Fibroblast of the conjunctiva (primary cell): Measurements from ENCODE around the gene SREBF2.
"Not testable (repeated sequence)": the region's sequence is repeated elsewhere in the genome, so short reads cannot be mapped to it uniquely, and the experiment has no call there.

Experiments
- DNase-seq: peaks from one replicate; pipeline ENCODE4 v3.0.0-alpha.2; 2010; ENCODE audit warnings: low read depth

The SREBF2 gene

GRCh38 chr22:41821471-41822316, 11.2 kb upstream of the SREBF2 start:
- DNase-seq, result no peak

DNA sequence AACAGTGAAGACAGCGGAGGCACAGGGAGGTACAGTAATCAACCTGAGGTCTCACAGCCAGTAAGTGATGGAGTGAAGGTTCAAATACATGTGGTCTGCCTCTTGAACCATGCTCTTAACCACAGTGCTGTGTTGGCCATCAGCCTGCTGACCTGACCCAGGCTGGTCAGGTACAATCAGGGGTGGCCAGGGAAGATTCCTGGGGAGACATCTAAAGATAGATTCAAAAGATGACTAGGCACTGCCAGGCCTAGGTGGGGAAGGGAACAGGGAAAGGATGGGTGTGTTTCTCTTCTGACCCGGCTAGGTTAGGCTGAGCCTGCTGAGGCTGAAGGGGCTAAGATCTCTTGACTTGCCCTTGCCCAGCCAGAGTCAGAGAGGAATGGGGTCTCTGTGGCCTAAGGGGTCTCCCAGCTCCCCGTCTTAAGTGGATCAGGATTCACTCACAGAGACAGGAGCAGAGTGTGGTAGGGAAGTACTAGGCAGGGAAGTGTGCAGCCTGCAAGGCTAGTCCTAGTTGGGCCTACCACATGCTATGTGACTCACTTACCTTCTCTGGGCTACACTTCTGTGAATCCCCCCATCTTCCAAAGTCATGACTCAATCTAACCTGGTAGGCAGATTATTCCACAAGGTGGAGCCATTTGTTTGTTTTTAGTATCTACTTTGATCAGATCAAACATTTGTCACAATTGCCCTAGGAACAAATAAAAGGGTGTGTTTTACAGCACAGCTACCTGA, 10.4 kb upstream of the SREBF2 start:
- DNase-seq, result peak; percentile 33

DNA sequence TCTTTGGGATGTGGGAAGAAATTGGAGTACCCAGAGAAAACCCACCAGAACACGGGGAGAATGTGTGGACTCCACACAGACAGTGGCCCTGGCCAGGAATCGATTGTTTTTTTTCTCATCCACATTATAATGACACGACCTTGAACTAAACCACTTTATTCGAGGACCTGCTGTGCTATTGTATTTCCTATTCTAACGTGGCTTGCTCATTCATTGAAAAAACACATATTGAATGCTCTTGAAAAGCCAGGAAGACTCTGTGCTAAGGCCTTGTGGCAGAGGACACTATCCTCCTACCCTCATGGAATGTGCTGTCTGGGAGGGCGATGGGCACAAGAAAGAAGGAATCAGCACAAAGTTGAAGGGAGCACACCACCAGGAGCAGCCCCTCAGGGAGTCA, 9.1 kb upstream of the SREBF2 start:
- DNase-seq, result no peak

GRCh38 chr22:41825376-41825775, 7.5 kb upstream of the SREBF2 start:
- no peak for DNase-seq

- DNase-seq, result no peak
These were observed 6.9 kb upstream of the SREBF2 start for GRCh38 chr22:41826021-41826420.

DNA sequence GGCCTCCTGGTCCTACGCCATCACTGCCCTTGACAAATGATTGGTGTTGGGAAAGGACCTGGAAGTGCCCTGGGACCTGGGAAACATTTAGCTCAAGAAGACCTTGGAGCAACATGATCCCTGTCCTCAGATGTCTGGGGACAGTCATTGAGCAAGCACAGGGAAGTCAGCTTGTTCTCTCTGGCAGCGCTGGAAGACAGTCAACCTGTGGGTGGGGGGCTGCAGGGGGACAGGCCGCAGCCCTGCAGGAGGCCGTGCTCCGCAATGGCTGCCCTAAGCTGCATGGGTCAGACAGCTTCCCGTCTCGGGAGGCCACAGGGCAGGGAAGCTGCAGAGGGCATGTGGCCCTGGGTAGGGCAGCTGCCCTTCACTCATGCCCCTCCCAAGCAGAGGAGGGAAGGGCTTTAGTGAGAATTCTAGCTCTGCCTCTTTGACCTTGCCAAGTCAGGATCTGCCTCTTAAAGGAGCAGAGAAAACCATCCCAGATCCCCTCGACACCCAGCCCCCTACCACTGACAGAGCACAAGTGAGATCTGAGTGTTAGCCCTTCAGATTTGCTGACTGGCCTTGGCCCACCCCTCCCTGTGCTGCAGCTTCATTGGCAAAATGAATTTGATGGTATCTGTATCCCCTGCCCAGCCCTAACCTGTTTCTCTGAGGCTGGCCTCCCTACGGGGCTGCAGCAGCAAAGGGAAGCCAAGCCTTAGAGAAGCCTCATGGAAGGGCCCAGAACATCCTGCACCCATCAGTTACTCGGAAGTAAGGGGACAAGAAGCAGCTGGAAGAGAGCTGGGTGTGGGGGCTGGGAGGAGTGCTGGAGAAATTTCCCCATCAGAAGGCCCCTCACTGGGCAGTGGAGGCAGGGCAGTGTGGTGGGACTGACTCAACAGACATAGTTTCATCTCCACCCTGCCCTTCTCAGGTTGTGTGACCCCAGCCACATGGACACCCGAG, 6.2 kb upstream of the SREBF2 start:
- no peak for DNase-seq

DNA sequence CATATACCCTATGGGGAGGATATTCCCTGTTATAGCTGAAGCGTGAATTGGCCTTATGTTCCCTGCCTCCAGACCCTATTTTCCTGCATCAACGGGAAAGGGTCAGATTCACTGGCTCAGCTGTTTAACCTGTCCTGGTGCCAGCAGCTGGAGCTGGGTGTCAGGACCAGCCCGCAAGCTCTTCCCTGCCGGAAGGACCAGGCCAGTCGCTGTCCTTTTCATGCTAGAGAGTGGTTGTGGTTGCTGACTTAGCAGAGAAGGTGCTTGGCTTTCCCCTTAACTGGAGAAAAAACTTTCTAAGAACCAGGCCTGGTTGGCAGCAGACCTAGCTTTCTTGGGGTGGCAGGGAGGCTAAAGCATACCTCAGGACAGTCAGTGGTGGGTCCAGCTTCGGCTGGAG, 5.2 kb upstream of the SREBF2 start:
- no peak for DNase-seq

GRCh38 chr22:41828516-41828915, 4.4 kb upstream of the SREBF2 start:
- no peak for DNase-seq

GRCh38 chr22:41830174-41830573, 2.7 kb upstream of the SREBF2 start:
- DNase-seq, result no peak

GRCh38 chr22:41831383-41831782, 1.5 kb upstream of the SREBF2 start:
- no peak for DNase-seq

GRCh38 chr22:41831828-41832552, 915 bp upstream of the SREBF2 start:
- no peak for DNase-seq

DNA sequence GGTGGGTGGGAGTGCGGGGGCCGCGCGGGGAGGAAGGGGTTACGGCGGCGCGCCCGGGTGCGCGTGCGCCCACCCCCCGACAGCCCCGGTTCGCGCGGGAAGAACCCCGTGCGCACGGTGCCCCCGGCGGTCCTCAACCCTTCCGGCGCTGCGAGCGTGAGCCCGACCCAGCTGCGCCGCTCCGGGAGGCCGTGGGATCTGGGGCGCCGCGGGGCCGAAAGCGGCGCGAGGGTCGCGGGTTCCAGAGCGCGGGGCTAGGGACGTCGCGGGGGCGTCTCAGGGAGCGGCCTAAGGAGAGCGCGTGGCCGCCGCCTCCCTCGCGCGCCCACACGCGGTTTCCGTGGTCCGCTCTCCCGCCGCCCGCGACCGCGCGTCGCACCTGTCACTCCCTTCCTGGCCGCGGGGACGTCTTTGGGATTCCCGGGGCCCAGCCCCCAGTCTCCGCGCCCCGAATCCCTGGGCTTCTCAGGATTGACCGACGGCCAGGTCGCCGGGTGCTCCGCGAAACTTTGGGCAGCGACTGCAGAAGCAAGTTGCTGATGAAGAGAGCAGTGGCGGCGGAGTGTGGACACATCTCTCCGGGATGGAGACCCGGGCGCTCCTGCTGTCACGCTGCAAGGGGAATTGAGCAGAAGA, 582 bp downstream of the SREBF2 start:
- DNase-seq, result no peak

- no peak for DNase-seq
These were observed 1.4 kb downstream of the SREBF2 start for GRCh38 chr22:41834005-41834944.

DNA sequence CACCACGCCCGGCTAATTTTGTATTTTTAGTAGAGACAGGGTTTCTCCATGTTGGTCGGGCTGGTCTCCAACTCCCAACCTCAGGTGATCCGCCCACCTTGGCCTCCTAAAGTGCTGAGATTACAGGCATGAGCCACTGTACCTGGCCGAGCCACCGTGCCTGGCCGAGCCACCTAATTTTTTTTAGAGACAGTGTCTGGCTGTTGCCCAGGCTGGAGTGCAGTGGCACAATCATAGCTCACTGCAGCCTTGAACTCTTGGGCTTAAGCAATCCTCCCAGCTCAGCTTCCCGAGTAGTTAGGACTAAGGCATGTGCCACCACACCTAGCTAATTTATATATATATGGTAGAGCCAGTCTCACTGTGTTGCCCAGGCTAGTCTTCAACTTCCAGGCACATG, 2.6 kb downstream of the SREBF2 start:
- DNase-seq, result not testable (repeated sequence)

GRCh38 chr22:41836551-41836950, 3.6 kb downstream of the SREBF2 start:
- no peak for DNase-seq

DNA sequence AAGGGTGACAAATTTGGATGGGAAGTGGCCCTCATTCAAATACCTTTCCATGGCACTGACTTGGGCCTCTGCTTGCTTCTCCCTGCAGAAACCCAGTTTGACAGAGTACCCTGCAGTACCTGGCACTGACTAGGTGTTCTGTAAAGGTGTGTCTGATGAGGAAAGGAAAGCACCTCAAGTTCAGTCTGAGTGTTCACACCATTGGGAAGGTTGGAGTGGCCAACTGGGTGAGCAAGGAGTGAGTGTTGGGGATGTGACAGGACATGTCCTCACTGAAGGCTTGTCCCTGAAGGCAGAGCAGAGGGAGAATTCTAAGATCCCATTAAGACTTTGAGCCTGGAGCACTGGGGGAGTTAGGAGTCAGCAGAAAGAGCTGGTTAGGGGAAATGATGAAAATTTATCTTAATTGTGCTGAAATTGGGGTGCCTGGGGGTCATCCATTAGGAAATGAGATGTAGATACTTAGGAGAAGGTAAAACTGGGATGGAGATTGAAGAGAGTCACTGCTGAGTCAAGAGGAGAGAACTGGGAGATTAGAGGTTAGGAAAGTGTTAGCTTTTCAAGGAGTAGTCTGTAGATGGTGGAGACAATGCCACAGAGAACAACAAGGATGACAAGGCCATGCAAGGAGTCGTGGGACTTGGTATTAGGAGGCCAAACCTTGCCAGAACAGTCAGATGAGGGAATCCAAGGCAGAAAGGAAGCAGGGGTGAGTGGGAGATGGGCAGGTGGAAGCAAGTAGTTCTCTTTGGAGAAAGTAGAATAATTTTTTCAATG, 6.1 kb downstream of the SREBF2 start:
- no peak for DNase-seq

GRCh38 chr22:41840216-41840615, 7.3 kb downstream of the SREBF2 start:
- no peak for DNase-seq

DNA sequence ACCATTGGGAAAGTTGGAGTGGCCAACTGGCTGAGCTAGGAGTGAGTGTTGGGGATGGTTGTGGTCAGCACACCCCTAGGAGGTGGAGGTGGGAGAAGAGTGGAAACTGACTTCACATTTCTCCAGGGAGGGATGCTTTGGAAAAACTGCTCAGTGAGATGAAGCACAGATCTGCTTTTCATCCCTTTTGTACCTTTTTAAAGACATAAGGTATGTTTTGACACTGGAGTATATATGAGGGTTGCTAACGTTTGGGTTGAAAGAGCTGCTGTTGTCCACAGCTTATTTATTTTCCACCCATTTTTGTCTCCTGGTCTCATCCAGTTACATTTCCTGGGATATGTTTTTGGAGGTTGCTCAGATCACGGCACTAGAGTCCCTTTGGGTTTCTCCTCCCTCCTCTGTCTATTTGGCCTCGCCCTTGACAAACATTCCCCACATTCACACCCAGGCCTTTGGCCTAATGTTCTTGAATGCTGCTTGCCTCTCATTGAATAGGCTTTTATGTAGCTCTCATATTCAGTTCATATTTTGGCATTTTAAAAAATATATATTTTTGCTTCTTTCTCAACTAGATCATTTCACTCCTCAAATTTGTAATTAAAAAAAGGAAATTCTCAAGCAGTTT, 8.3 kb downstream of the SREBF2 start:
- no peak for DNase-seq
